Esophagus muscularis mucosa (tissue), 4 donors: Measurements from ENCODE around the gene DAPK1.

Experiments used
- EP300 ChIP-seq: sonication (generic); formaldehyde crosslinking; IDR thresholded peaks from one replicate; pipeline ENCODE4 v1.6.1; 2017; ENCODE audit warnings: antibody characterized with exemption
- POLR2A ChIP-seq: fragments of 450-650 bp; IDR thresholded peaks from one replicate; pipeline ENCODE4 v1.6.1; 2017; ENCODE audit warnings: antibody characterized with exemption, moderate library complexity, mild to moderate bottlenecking, low read depth
- POLR2AphosphoS5 ChIP-seq, 2 donors: sonication (generic); formaldehyde crosslinking; IDR thresholded peaks; one replicate each; pipeline ENCODE4 v1.6.1; 2017; ENCODE audit warnings: antibody characterized with exemption in 2 of 2
- TF ChIP-seq, protein P1 (sequence below), 3 experiments: fragments of 200-600 bp in 2 of 3; fragments of 450-650 bp in 1 of 3; sonication (generic) in 2 of 3; IDR thresholded peaks; one replicate each; pipeline ENCODE4 v1.5.1; 2017 to 2019; ENCODE audit warnings: antibody characterized with exemption in 3 of 3, mild to moderate bottlenecking in 2 of 3, moderate library complexity in 1 of 3

GRCh38 chr9:87587356-87587745 is 89.7 kb downstream of the DAPK1 start:
- TF ChIP-seq, protein P1, sequence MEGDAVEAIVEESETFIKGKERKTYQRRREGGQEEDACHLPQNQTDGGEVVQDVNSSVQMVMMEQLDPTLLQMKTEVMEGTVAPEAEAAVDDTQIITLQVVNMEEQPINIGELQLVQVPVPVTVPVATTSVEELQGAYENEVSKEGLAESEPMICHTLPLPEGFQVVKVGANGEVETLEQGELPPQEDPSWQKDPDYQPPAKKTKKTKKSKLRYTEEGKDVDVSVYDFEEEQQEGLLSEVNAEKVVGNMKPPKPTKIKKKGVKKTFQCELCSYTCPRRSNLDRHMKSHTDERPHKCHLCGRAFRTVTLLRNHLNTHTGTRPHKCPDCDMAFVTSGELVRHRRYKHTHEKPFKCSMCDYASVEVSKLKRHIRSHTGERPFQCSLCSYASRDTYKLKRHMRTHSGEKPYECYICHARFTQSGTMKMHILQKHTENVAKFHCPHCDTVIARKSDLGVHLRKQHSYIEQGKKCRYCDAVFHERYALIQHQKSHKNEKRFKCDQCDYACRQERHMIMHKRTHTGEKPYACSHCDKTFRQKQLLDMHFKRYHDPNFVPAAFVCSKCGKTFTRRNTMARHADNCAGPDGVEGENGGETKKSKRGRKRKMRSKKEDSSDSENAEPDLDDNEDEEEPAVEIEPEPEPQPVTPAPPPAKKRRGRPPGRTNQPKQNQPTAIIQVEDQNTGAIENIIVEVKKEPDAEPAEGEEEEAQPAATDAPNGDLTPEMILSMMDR (IDR thresholded peaks at IDR 0.05), result no peak
- TF ChIP-seq POLR2AphosphoS5 (IDR thresholded peaks at IDR 0.05) (no peak), POLR2A (no peak), EP300 (no peak)
